GM18907 (cell line): ENCODE data around the gene CMTR1.
A peak's percentile ranks its signal among the peaks of the same experiment; 100 is the strongest.
"Not testable (repeated sequence)": the region's sequence is repeated elsewhere in the genome, so short reads cannot be mapped to it uniquely, and the experiment has no call there.

Experiments used
- ATAC-seq: cut with Tn5 transposase; IDR thresholded peaks from one replicate; pipeline ENCODE4 v1.9.1; 2021; ENCODE audit warnings: mild to moderate bottlenecking, moderate library complexity; ENCODE audit not compliant: unreplicated experiment

Gene CMTR1

DNA sequence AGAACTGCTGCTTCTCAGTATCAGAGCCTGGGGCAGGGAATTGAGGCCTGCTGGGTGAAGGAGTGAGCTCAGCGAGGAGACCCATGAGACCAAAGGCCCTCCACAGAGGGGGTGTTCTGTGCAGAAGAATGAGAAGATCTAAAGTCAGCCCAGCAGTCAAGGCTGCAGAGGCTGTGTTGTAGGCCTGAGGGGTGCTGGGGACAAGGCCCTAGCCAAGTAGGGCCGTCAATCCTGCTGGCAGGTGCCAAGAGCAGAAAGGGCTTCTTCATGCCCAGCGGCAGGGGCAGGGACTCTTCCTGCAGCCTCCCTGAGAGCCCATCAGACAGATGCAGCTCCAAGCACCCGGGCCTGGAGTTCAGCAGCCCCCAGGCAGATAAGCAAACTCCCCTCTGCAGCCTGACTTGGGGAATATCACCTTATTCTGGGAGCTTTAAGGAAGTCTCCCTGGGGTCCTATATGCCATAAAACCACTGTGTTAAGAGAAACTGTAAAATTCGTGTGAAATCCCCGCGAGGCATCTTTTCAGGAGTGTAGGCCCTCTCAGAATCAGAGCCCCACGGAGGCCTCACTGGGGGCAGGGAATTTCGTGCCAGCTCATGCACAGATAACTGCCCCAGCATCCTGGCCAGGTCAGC lies 57.6 kb downstream of the CMTR1 start:
- no peak for ATAC-seq

DNA sequence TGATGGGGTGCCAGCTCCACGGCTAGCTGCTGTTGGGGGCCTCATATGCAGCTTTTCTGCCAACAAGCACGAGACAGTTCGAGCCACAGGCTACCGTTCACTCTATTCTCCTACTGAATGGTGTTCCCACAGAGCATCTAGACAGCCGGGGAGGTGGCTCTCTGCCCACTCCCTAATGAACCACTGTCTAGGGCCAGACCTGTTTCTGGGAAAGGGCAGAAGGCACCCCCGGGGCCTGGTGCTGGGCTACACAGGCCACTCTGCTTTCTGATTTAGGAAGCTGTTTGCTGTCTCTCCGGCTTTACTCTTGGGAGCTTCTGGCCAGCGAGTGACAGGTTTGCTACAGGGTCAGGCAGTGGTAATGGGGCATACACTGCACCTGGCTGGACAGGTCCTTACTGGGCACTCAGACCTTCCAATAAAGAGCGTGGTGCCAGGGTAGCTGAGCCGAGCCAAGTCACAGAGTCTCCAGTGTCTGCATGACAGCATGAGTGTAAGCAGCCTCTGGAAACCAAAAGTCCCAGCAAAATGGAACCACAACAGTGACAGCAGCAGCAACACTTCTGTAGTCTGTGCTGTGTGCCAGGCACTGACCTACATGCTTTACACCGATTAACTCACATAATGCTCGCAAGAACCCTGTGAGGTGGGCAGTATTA lies 58.3 kb downstream of the CMTR1 start:
- no peak for ATAC-seq

DNA sequence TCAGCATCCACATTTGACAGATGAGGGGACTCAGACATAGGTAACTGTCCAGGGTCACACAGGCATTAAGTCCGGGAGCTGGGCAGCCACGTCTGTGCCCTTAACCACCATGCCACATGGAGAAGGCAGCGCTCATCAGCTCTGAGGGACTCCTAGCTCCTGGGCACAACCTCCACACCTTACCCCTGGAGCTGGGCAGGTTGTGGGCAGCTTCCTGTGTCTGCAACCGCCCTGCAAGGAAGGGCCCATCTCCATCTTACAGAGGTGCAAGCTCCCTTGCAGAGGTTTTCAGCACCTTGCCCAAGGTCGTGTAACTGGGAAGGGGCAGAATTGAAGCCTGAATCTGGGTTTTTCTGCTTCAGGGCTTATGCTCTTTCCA lies 58.8 kb downstream of the CMTR1 start:
- no peak for ATAC-seq

DNA sequence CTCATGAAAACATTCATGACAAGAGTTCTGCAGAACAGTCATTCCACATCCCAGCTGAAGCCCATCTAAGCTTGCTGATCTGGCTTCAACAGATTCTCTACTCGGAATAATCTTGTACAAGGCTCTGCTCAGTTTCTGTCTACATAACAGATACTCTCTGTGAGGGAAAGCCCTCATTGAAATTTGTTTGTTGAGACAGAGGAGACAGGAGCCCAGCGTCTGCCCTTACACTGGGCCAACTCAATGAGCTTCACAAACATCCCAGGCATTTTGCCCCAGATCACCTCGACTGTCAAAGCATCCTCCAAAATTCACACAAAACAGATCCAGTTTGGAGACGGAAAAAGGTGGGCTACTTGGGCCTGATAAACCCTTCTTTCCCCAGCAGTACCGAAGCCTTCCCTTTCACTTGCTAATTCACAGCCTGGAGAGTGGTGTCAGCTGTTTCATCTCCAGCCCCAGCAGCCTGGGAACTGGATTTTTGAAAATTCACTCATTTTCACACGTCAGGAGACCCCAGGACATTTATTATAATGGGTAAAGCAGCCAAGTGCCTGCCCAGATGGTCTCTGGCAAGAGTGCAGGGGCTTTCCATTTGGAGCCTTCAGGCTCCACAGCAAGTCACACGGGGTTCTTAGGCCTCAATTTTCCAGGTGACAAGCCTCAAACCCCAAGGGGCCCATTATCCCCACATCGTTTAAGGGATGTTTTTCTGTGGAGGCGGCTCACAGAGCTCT lies 59.4 kb downstream of the CMTR1 start:
- ATAC-seq, result no peak

DNA sequence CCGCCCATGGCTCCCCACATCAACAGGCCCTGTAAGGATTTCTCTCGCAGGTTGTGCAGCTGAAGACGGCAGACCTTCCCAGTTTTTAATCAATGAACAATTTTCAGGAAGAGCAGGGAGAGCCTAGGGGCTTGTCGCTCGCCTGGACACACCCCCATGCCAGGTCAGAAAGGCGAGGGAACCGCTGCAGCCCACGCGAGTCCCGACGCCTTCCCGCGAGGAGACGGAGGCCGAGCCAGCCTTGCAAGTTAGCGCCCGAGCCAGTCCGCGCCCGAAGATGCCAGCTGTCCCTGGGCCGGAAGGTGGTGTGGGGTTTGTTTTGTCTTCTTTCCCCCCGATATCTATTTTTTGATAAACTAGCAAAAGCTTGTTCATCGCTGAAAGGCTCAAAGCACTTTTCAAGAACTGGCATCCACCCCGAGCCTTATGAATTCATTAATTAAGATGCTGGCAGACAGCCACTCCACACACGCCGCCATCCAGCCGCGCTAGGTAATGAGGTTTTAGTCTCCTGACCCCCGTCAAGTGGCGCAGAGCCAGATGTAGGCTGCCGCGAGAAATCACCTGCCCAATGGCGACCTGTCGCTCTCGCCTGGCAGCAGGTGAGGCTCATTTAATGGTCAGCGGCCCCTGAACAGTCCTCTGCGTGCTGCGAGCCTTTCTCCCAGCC lies 60.1 kb downstream of the CMTR1 start:
- ATAC-seq, result no peak

DNA sequence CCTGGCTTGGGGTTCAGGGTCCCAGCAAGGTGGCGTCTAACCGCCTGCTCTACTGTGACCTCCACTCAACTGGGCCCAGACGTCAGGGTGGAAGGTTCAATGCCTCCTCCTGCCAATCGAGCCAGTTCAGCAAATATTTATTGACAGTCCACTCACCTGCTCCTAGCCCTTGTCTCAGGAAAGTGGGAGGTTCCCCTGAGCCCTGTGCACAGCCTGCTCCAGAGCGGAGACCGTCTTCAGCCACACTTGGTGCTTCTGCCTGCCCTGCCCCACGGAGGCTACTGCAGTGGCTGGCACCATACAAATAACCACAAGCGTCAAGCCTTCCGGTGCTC lies 60.6 kb downstream of the CMTR1 start:
- ATAC-seq, result no peak

GRCh38 chr6:37495244-37495934 lies 62.4 kb downstream of the CMTR1 start:
- ATAC-seq, result no peak

DNA sequence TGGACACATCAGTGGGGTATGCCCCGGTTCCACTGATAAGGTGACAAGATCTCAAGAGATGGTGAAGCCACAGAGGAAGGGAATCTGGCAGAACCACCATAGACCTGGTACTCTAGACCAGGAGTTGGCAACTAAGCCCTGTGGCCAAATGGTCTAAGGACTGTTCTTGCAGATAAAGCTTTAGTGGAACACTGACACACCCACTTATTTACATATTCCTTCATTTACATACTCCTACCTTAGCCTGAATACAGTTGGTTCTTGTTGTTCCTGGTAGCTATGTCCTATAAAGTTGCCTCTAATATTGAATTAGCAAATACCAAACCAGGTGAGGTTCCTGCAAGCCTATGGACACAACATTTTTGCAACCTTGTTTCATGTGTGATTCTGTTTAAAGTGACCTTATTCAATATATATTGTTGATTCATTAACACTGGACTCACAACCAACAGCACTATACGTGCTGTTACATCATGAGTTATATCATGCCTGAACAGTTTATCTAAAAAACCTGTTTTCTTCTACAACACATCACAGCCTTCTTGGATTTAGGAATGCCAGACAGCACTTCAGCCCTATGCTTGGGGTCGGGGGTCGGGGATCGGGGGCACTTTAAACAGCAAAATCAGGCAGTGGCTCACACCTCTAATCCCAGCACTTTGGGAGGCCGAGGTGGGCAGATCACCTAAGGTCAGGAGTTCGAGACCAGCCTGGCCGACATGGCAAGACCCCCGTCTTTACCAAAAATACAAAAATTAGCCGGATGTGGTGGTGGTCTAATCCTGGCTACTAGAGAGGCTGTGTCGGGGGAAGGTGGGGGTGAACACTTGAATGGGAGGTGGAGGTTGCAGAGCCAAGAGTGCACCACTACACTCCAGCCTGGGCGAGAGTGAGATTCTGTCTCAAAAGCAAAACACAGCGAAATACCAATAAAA lies 64.2 kb downstream of the CMTR1 start:
- no peak for ATAC-seq

GRCh38 chr6:37499433-37500293 lies 66.6 kb downstream of the CMTR1 start, which contains the start of gene CCDC167:
Gene CCDC167, minus strand, starts transcription at chr6:37499893. Its CDS starts 30 bp downstream, at chr6:37499863.
- ATAC-seq, result peak; percentile 85

DNA sequence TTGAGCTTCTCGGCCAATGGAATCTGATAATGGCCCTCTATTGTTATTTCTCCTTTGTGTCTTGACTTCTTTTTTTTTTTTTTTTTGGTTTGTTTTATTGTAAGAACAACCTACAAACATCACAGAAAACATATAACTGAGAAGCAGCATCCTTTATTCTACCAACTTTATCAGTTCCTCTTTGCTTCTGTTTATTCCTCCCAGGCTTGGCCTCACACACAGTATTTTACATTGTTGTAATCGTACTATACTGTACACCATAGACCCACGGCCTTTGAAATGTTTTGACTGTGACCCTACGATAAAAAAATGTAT lies 67.2 kb downstream of the CMTR1 start:
- ATAC-seq, result no peak

- not testable (repeated sequence) for ATAC-seq
Observed at GRCh38 chr6:37500904-37501303, 67.9 kb downstream of the CMTR1 start.

DNA sequence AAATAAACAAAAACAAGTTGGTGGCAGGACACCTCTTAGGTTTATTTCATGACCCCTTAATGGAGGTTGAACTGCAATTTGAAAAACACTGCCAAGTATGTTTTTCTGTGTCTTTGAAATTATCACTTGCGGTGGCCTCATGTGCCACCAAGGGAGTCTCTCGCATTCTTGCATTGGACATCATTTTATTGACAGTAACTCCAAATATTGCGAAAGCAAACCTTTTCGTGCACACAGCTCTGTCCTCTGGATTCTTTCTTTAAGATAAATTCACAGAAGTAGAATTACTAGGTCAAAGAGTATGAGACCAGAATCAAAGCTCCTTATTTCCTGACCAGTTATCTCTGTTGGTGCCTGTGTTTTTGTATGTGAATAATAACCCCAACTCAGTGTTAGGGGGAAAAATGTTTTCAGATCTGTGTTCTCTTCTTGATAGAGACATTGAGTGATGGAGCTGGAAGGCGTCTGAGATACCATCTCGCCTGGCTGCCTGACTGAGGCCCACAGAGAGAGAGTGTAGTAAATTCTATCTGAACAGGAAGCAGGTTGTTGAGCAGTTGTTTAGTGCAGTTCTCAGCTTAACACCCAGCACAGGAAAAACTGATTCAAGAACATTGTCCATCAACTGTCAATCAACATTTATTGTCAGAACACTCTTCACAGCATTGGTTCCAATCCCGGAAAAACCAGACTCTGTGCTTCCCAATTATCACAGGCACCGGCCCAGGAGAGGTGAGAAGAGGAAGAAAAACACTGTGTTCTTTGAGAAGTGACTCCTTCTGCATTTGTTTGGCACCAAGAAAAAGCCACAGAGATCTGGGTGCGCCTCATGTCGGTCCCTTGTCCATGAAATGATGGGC lies 68.8 kb downstream of the CMTR1 start:
- ATAC-seq, result no peak

GRCh38 chr6:37502703-37503291 lies 69.8 kb downstream of the CMTR1 start:
- no peak for ATAC-seq

DNA sequence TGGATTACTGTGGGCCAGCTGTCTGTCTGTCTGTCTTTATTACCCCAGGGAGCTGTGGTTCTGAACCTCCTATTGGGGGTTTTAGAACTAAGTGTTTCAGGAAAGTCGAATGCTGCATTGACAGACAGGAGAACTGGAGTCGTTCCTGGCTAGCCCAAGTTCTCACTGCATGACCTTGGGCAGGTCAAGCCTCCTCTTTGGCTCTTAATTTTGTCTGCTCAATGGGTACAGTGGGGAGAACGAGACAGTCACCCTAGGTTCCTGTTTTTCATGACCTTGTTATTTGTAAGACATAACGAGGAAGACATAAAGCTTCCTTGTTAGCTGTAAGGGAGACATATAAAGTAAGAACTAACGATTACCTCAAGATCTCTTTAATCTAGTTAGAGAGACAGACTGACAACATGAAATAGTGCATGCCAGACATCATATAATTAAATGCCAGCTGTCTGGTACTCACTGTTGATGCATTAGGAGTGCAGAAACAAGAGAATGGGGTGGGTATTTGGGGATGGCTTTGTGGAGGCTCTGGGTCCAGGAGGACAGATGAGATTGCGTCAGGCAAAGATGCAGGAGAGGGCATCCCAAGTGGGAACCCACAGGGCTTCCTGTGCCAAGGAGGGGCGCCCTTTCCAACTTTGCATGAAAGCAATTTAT lies 70.4 kb downstream of the CMTR1 start:
- ATAC-seq, result no peak

- ATAC-seq, result no peak
Observed at GRCh38 chr6:37504024-37504423, 71.0 kb downstream of the CMTR1 start.

DNA sequence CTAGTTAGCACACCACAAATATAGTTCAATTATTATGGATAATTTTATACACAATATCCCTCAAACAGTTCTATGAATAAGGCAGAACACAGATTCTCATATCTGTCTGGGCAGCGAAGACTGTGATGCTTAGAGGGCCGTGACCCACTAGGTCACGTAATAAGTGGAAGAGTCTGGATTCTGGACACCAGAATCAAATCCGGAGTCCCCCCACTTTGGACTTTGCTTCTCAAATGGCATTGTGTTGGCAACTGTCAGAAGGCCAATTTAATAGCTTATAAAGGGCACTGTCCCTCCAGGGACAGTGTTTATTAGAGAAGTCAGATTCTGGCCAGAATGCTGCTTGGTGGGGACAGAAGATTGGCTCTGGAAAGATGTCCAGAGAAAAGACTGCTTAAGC lies 73.5 kb downstream of the CMTR1 start:
- no peak for ATAC-seq

GRCh38 chr6:37507077-37507476 lies 74.1 kb downstream of the CMTR1 start:
- no peak for ATAC-seq
